A549 (cell line): ENCODE data around the gene PRRX1. TPM values are rescaled to one million over a fixed set of nuclear protein-coding genes. Genes with fewer than 3 reads are reported as not detected.

Source experiments
- ATAC-seq, 2 experiments: fragments of 200-7000 bp in 1 of 2; fragments of >200 bp in 1 of 2; cut with Nextera tagmentation in 1 of 2; cut with Tn5 transposase in 1 of 2; 3 replicates each; pipeline versions ENCODE4 v1.8.0 to v1.9.1; 2018 to 2020; ENCODE audit warnings: mild to moderate bottlenecking in 1 of 2, moderate library complexity in 1 of 2
- CTCF ChIA-PET: fragments of 300-600 bp; sonication (Branson Sonifier 250); formaldehyde crosslinking; extraction: SDS; loops from one replicate; lab custom pipeline; 2021; ENCODE audit warnings: antibody characterized with exemption, inconsistent platforms; lab: Yijun Ruan, JAX
- POLR2A ChIA-PET: fragments of 350-600 bp; formaldehyde crosslinking; extraction: SDS; loops from one replicate; lab custom pipeline; 2021; ENCODE audit warnings: antibody characterized with exemption, inconsistent platforms; lab: Yijun Ruan, JAX
- DNase-seq, 2 experiments: peaks; one replicate each; pipeline versions ENCODE4 v3.0.0 to v3.0.0-alpha.2; 2011 to 2016; ENCODE audit warnings: low read depth in 1 of 2, low spot score in 1 of 2
- FAIRE-seq: peaks from 2 replicates; lab custom pipeline; 2011; peaks lifted over from hg19 to GRCh38; lab: Jason Lieb, UNC
- H3K27ac ChIP-seq, 2 experiments: fragments of >200 bp; sonication (Bioruptor Twin); formaldehyde crosslinking; 3 replicates each; pipeline ENCODE4 v1.5.1; 2016 to 2017
- H3K4me1 ChIP-seq: fragments of >200 bp; sonication (Bioruptor Twin); formaldehyde crosslinking; 3 replicates; pipeline ENCODE4 v1.6.1; 2016
- H3K4me2 ChIP-seq: fragments of >200 bp; sonication (Bioruptor Twin); formaldehyde crosslinking; 3 replicates; pipeline ENCODE4 v1.6.1; 2016
- H3K4me3 ChIP-seq: fragments of >200 bp; sonication (Bioruptor Twin); formaldehyde crosslinking; 3 replicates; pipeline ENCODE4 v1.5.1; 2016
- H3K9me3 ChIP-seq: fragments of >200 bp; sonication (Bioruptor Twin); formaldehyde crosslinking; 3 replicates; pipeline ENCODE4 v1.6.1; 2016
- ATOH8 ChIP-seq: fragments of 250-450 bp; sonication (Bioruptor Pico); IDR thresholded peaks from 2 replicates; pipeline ENCODE4 v1.5.0; 2020; ENCODE audit warnings: low read depth, mild to moderate bottlenecking, moderate library complexity
- BCL3 ChIP-seq: fragments of >200 bp; sonication (Bioruptor Twin); formaldehyde crosslinking; IDR thresholded peaks from 3 replicates; pipeline ENCODE4 v1.6.1; 2016
- BHLHE40 ChIP-seq: IDR thresholded peaks from 2 replicates; pipeline ENCODE4 v1.6.1; 2012; ENCODE audit warnings: low read depth, low read length, inconsistent platforms
- CBX2 ChIP-seq: fragments of 200-600 bp; sonication (generic); IDR thresholded peaks from 2 replicates; pipeline ENCODE4 v1.6.1; 2016; ENCODE audit warnings: low read depth, mild to moderate bottlenecking, borderline replicate concordance
- EP300 ChIP-seq, 2 experiments: fragments of >200 bp; sonication (Bioruptor Twin); formaldehyde crosslinking; IDR thresholded peaks; 2 replicates in 1 of 2; 3 replicates in 1 of 2; pipeline ENCODE4 v1.6.1; 2016 to 2017
- ESRRA ChIP-seq: fragments of 150-350 bp; IDR thresholded peaks from 2 replicates; pipeline ENCODE4 v1.6.1; 2014; ENCODE audit warnings: mild to moderate bottlenecking, low read length, borderline replicate concordance
- FOSB ChIP-seq: fragments of 250-450 bp; sonication (Bioruptor Pico); IDR thresholded peaks from 2 replicates; pipeline ENCODE4 v1.5.0; 2020; ENCODE audit warnings: mild to moderate bottlenecking, moderate library complexity
- GATA3 ChIP-seq: IDR thresholded peaks from 2 replicates; pipeline ENCODE4 v1.6.1; 2012; ENCODE audit warnings: borderline replicate concordance
- HOXB13 ChIP-seq: fragments of 250-450 bp; sonication (Bioruptor Pico); IDR thresholded peaks from 2 replicates; pipeline ENCODE4 v1.5.0; 2020; ENCODE audit warnings: low read depth, mild to moderate bottlenecking, moderate library complexity
- HOXB5 ChIP-seq: fragments of 250-450 bp; sonication (Bioruptor Pico); IDR thresholded peaks from 2 replicates; pipeline ENCODE4 v1.5.0; 2020; ENCODE audit warnings: mild to moderate bottlenecking, moderate library complexity
- MAX ChIP-seq: IDR thresholded peaks from 2 replicates; pipeline ENCODE4 v1.6.1; 2012
- MAZ ChIP-seq: fragments of 150-350 bp; IDR thresholded peaks from 2 replicates; pipeline ENCODE4 v1.6.1; 2014; ENCODE audit warnings: antibody characterized with exemption, low read depth, low read length, borderline replicate concordance
- NR3C1 ChIP-seq: fragments of >200 bp; sonication (Bioruptor Twin); formaldehyde crosslinking; IDR thresholded peaks from 3 replicates; pipeline ENCODE4 v1.6.1; 2017
- RAD21 ChIP-seq, 2 experiments: fragments of >200 bp in 1 of 2; sonication (Bioruptor Twin) in 1 of 2; formaldehyde crosslinking in 1 of 2; IDR thresholded peaks in 1 of 2; conservative IDR thresholded peaks in 1 of 2; 2 replicates in 1 of 2; 3 replicates in 1 of 2; pipeline ENCODE4 v1.6.1; 2012 to 2018; ENCODE audit warnings: inconsistent platforms in 1 of 2
- RCOR1 ChIP-seq: fragments of 150-350 bp; IDR thresholded peaks from 2 replicates; pipeline ENCODE4 v1.6.1; 2014; ENCODE audit warnings: antibody characterized with exemption, low read length, low read depth
- ZFP36 ChIP-seq: fragments of 450-650 bp; IDR thresholded peaks from 2 replicates; pipeline ENCODE4 v1.6.1; 2014; ENCODE audit warnings: borderline replicate concordance; ENCODE audit not compliant: partially characterized antibody
- WGBS: methylation state at CpG from one replicate; pipeline ENCODE4 v1.1.6; 2017; ENCODE audit errors: missing lambda C conversion rate; 5-methylcytosine and 5-hydroxymethylcytosine counted together
- polyA plus RNA-seq, 4 experiments: library from polyadenylated mRNA; depleted of rRNA in 3 of 4; stranded (reverse); fragments of >200 nt; fragmentation: RNase III in 1 of 4; extraction: RNeasy Plus Mini Kit Qiagen cat#74134 plus additional on column Dnase treatment in 1 of 4; gene quantifications; 2 replicates in 3 of 4; 3 replicates in 1 of 4; pipeline ENCODE4 v1.2.3, GENCODE V29; 2011 to 2017
- TF ChIP-seq, protein P1 (sequence below): fragments of 200-600 bp; sonication (generic); IDR thresholded peaks from 2 replicates; pipeline ENCODE4 v1.6.1; 2016; ENCODE audit warnings: antibody characterized with exemption, mild to moderate bottlenecking, moderate library complexity

The PRRX1 gene
- polyA plus RNA-seq, 2 of the 4 experiments (the other 2 are of a cell fraction), result 0.14 TPM; not detected in 1

DNA sequence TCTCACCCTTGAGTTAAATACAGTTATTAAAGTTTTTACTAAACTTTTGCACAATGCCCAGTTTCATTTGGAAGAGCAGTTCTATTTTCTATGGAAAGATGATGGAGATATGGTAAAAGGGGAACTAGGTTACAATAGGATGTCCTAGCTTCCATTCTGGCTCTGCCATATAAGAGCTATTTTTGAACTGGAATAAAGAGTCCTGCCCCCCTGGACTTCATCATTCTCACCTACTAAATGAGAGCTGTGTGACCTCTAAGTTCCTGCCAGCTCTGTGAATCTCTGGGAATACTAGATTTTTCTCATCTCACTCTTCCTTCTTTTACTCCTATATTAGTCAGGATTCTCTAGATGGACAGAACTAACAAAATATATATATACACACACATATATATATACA is 106.3 kb downstream of the PRRX1 start:
- no peaks in the 10 kb centered on the region for H3K9me3 ChIP-seq
- ChIA-PET POLR2A (no interaction called here), CTCF (interaction anchor here (0.6 kb wide), 1 partner anchor 417 kb away, joined by 3 read pairs; no protein-coding TSS in a partner anchor)
- no peak overlapping the region for H3K4me2 ChIP-seq
- FAIRE-seq (no peak), ATAC-seq (no peak), DNase-seq (no peak)
- no peak overlapping the region for H3K4me3 ChIP-seq
- no peaks in the 10 kb centered on the region for H3K4me1 ChIP-seq
- TF ChIP-seq BCL3, result no peak
- no peak for TF ChIP-seq GATA3
- TF ChIP-seq CBX2, result no peak
- no peak overlapping the region for H3K27ac ChIP-seq

GRCh38 chr1:170776252-170776651 is 112.3 kb downstream of the PRRX1 start:
- FAIRE-seq (no peak), DNase-seq (no peak), ATAC-seq (no peak)
- Histone ChIP-seq H3K4me2 (no peak overlapping the region), H3K9me3 (no peaks in the 10 kb centered on the region), H3K4me3 (no peak overlapping the region), H3K27ac (no peak overlapping the region), H3K4me1 (no peaks in the 10 kb centered on the region)
- 17% methylated on average over 3 of the region's 3 CpGs for WGBS
- ChIA-PET CTCF (no interaction called here), POLR2A (no interaction called here)
- TF ChIP-seq HOXB13 (CRISPR knock-in tag), result no peak
- no peak for TF ChIP-seq BHLHE40
- no peak for TF ChIP-seq ZFP36
- no peak for TF ChIP-seq ESRRA
- no peak for TF ChIP-seq RCOR1
- no peak for TF ChIP-seq RAD21 (conservative IDR thresholded peaks at IDR 0.05 in 1 of 2, IDR thresholded peaks at IDR 0.05 in 1 of 2)
- TF ChIP-seq MAZ, result no peak
- no peak for TF ChIP-seq MAX
- TF ChIP-seq ATOH8 (CRISPR knock-in tag), result no peak
- TF ChIP-seq EP300 (IDR thresholded peaks at IDR 0.05), result no peak

- no peak overlapping the region for H3K27ac ChIP-seq
- FAIRE-seq, result no peak
- no peak overlapping the region for H3K4me3 ChIP-seq
- H3K4me1 ChIP-seq, result no peaks in the 10 kb centered on the region
- POLR2A ChIA-PET, result no interaction called here
- DNase-seq, result no peak
- 13% methylated on average over 3 of the region's 3 CpGs for WGBS
- no peaks in the 10 kb centered on the region for H3K9me3 ChIP-seq
- no peak for ATAC-seq
- TF ChIP-seq BCL3, result no peak
- TF ChIP-seq EP300 (IDR thresholded peaks at IDR 0.05), result no peak
- no peak for TF ChIP-seq ESRRA
- no peak for TF ChIP-seq ATOH8 (CRISPR knock-in tag)
- no peak for TF ChIP-seq HOXB13 (CRISPR knock-in tag)
- TF ChIP-seq NR3C1, result no peak
- TF ChIP-seq, protein P1, sequence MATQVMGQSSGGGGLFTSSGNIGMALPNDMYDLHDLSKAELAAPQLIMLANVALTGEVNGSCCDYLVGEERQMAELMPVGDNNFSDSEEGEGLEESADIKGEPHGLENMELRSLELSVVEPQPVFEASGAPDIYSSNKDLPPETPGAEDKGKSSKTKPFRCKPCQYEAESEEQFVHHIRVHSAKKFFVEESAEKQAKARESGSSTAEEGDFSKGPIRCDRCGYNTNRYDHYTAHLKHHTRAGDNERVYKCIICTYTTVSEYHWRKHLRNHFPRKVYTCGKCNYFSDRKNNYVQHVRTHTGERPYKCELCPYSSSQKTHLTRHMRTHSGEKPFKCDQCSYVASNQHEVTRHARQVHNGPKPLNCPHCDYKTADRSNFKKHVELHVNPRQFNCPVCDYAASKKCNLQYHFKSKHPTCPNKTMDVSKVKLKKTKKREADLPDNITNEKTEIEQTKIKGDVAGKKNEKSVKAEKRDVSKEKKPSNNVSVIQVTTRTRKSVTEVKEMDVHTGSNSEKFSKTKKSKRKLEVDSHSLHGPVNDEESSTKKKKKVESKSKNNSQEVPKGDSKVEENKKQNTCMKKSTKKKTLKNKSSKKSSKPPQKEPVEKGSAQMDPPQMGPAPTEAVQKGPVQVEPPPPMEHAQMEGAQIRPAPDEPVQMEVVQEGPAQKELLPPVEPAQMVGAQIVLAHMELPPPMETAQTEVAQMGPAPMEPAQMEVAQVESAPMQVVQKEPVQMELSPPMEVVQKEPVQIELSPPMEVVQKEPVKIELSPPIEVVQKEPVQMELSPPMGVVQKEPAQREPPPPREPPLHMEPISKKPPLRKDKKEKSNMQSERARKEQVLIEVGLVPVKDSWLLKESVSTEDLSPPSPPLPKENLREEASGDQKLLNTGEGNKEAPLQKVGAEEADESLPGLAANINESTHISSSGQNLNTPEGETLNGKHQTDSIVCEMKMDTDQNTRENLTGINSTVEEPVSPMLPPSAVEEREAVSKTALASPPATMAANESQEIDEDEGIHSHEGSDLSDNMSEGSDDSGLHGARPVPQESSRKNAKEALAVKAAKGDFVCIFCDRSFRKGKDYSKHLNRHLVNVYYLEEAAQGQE, result no peak
- TF ChIP-seq FOSB, result no peak
- no peak for TF ChIP-seq HOXB5
- TF ChIP-seq GATA3, result no peak
- CTCF ChIA-PET, result no interaction called here
- H3K4me2 ChIP-seq, result no peak overlapping the region
Measured at GRCh38 chr1:170776777-170777176, 112.8 kb downstream of the PRRX1 start.
